NCI-H146 treated with DMSO at 0.1 percent for 48 hours (cell line): ENCODE data around the gene OR6B1.
"Not testable (repeated sequence)": the region's sequence is repeated elsewhere in the genome, so short reads cannot be mapped to it uniquely, and the experiment has no call there.

ENCODE experiments used
- DNase-seq: peaks from one replicate; lab custom pipeline; 2025; ENCODE audit not compliant: unreplicated experiment; lab: John Stamatoyannopoulos, UW

OR6B1 gene

DNA sequence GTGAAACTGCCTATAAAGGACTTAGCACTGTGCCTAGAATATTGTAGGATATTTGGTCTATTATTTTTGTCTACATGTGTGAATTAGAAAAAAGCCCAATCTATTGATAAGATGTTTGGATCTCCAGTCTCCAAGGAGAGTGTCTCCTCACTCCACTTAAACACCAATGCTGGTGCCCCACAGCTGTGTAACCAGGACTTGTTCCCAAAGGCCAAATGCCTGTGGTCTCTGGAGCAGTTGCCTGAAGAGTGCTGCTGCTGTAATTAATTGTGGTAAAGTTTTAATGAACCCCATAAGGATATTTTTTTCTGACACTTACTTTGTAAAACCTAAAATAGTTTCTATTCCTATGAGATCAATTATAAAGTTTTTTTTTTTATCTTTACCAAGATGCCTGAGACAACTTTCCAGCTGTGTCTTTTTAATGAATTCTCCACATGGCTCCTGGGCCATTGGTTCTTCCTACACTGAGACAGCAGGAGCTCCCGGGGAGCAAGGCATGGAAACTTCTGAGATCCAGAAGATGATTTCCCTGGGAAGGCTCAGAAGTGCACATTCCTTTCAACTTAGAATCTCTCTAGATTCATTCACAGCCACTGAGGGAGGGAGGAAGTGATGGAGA, 37.4 kb downstream of the OR6B1 start:
- DNase-seq: no peak

DNA sequence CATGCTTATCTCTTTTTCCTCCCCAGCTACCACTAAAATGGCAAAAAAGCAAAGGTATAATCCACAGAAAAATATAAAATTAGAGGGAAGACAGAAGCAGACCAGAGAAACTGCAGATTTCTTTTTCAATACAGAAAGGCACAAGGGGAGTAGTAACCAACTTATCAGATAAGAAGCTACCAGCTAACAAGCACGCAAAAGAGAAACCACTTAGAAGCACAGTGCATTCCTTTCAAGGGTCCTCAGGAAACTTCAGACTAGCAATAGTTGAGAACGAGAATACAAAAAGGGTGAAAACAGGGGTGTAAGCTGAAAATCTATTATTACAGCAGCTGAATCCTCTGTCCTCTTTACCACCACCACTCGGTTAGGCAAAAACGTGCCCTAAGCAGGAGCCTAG, 38.8 kb downstream of the OR6B1 start:
- no peak for DNase-seq

DNA sequence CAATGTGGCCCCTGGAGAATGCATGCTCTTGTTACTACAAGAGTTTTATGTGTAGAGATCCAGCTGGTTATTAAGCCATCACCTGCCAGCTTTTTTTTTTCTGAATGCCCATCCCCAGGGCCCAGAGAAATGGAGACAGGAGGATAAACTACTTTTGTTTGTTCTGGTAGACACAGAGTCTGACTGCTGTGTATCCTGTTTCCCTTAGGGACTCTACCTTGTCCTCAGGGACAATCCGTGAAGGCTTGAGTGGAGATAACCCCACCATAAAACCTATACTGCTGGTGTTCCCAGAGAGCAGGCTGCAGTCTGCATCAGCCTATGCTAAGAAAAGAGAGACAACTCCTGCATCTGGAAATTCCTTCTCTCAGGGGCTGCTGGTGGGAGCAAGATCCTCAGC, 48.5 kb downstream of the OR6B1 start, which contains the start of gene OR2A5:
Gene OR2A5, plus strand, starts transcription at position 301 of the 400 bp plus-strand sequence. CDS start 1,454 bp downstream, outside the sequence.
- DNase-seq: no peak

DNA sequence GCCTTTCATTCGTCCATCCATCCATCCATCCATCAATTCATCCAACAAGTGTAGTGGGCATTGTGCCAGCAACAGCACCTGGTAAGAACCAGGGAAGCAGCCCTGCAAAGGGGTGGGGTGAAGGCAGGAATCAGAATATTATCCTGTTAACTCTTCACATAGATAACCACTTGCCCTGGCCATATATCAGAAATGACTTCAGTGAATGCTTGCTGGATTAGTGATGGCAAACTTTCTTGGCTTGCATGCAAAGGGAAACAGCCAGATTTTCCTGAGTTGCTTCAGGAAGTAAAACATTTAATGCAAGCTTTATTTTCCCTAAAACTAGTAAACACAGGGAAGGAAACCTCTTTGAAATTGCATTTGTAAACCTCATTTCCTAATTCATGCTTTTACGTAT, 49.4 kb downstream of the OR6B1 start:
- no peak for DNase-seq

DNA sequence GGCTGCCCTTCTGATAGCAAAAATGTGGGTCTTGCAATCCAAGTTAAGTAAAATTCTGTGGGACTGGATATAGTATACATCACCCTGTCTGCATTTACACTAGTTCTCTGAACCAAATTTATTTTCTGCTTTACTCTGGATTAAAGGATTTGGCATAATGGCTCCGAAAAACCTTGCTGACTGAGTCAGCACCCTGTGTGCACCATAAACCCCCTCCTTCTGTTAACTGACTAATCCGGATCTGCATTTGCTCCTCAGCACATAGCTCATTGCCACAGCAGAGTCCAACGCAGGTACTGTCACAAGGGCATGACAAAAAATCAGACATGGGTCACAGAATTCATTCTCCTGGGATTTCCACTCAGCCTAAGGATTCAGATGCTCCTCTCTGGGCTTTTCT, 50.0 kb downstream of the OR6B1 start:
- no peak for DNase-seq

DNA sequence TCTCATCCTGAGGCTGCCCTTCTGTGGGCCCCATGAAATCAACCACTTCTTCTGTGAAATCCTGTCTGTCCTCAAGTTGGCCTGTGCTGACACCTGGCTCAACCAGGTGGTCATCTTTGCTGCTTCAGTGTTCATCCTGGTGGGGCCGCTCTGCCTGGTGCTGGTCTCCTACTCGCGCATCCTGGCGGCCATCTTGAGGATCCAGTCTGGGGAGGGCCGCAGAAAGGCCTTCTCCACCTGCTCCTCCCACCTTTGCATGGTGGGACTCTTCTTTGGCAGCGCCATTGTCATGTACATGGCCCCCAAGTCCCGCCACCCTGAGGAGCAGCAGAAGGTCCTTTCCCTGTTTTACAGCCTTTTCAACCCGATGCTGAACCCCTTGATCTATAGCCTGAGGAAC, 50.8 kb downstream of the OR6B1 start:
- DNase-seq: not testable (repeated sequence)

DNA sequence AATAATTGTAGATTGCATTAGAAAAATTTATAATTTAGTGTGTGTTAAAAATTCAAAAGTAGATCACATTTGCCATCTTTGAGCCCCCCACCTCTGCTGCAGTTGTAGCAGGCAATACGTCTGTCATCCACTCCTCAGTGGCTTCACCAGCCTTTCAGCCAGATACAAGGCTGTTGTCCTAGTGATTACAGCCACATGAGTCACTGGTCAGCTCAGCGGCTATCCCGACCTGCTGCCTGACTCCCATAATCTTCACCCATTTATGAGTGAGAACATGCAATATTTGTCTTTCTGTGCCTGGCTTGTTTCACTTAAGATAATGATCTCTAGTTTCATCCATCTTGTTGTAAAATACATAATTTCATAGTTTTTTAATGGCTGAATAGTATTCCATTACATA, 57.8 kb downstream of the OR6B1 start:
- no peak for DNase-seq
